GM21390 (cell line): ENCODE results near the gene RABEP1.
A peak's percentile ranks its signal among the peaks of the same experiment; 100 is the strongest.
"Not testable (repeated sequence)": the region's sequence is repeated elsewhere in the genome, so short reads cannot be mapped to it uniquely, and the experiment has no call there.

Source experiments
- ATAC-seq: cut with Tn5 transposase; IDR thresholded peaks from one replicate; pipeline ENCODE4 v1.9.1; 2021; ENCODE audit not compliant: unreplicated experiment

The RABEP1 gene

GRCh38 chr17:5419356-5419958 is 137.4 kb downstream of the RABEP1 start, which contains the start of gene NUP88:
Gene NUP88, minus strand, starts transcription at chr17:5419662. Its CDS starts 12 bp downstream, at chr17:5419650.
- peak; percentile 84 for ATAC-seq

GRCh38 chr17:5419959-5420653 is 138.0 kb downstream of the RABEP1 start, which contains the start of gene RPAIN:
Gene RPAIN, plus strand, starts transcription at chr17:5420182. Its CDS starts 29 bp downstream, at chr17:5420211.
- ATAC-seq, result peak; percentile 56

GRCh38 chr17:5422505-5422904 is 140.4 kb downstream of the RABEP1 start:
- no peak for ATAC-seq

DNA sequence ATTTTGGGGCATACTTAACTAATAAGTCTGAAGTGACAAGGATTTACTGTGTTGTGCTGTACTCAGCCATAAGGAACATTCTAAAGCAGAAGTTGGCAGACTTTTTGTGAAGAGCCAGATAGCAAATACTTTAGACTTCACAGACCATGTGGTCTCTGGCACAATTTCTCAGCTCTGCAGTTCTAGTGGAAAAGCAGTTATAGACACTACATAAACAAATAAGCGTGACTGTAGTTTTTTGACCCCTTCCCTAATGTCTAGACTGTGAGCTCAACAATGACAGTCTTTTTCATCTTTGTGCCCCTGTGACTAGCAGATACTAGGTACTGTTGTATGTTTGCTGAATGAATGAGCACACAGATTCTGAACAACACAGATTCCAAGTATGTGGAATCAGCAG is 142.8 kb downstream of the RABEP1 start:
- ATAC-seq, result no peak

- ATAC-seq, result no peak
Observed at GRCh38 chr17:5425826-5426225, 143.7 kb downstream of the RABEP1 start.

GRCh38 chr17:5429191-5429887 is 147.3 kb downstream of the RABEP1 start:
- ATAC-seq, result no peak

GRCh38 chr17:5430413-5430999 is 148.4 kb downstream of the RABEP1 start:
- ATAC-seq, result no peak

- ATAC-seq, result not testable (repeated sequence)
Observed at GRCh38 chr17:5431234-5431633, 149.2 kb downstream of the RABEP1 start.

GRCh38 chr17:5431949-5432556 is 150.0 kb downstream of the RABEP1 start:
- no peak for ATAC-seq

DNA sequence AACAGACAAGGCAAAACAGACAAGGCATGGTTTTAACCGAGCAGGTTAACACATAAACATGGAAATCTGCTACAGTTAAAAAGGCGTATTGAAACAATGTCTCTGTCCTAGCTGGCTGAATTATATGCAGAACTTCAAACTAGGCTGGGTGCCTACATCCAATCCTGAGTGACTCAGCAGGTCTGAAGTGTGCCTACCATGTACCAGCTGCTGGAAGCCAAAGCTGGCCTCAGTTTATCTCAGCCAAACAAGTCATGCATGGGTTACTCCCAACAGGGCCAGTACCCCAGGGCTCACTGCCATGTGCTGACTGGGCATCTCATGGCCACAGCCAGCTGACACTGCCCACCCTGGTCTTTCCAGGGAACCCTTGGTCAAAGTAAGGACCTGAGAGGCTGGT is 152.9 kb downstream of the RABEP1 start:
- ATAC-seq, result no peak
